Vagina (tissue), 2 donors: ENCODE data around the gene MYO3B.

Experiments used
- POLR2A ChIP-seq, 2 donors: fragments of 450-650 bp; IDR thresholded peaks; one replicate each; pipeline ENCODE4 v1.6.1; 2017; ENCODE audit warnings: antibody characterized with exemption in 2 of 2, mild to moderate bottlenecking in 2 of 2, moderate library complexity in 2 of 2
- POLR2AphosphoS5 ChIP-seq, 2 donors: sonication (generic); formaldehyde crosslinking; IDR thresholded peaks; one replicate each; pipeline ENCODE4 v1.9.0; 2017; ENCODE audit warnings: antibody characterized with exemption in 2 of 2, mild to moderate bottlenecking in 2 of 2, low read depth in 1 of 2; ENCODE audit not compliant: insufficient read depth in 1 of 2
- TF ChIP-seq, protein P1 (sequence below), 3 experiments: fragments of 450-650 bp in 2 of 3; fragments of 200-600 bp in 1 of 3; sonication (generic) in 1 of 3; IDR thresholded peaks; one replicate each; pipeline ENCODE4 v1.5.1; 2017 to 2019; ENCODE audit warnings: antibody characterized with exemption in 3 of 3, mild to moderate bottlenecking in 2 of 3, moderate library complexity in 2 of 3

DNA sequence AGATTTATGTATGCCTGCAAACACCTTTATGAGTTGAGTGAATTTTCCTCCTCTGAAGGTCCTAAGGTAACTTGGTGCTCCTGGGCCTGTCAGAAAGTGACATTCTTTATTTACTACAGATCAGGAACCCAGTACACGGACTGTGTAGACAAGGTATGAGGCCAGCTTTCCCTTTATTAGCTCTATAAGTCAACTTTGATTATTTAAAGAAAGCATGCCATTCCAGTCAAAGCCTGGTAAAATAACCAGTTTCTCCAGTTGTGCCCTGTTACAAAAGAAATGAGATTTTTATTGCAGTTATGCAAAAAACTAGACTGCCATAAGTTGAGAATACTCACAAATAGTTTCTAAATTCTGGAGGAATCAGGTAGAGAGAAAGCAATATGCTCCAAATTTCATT is 271.1 kb downstream of the MYO3B start:
- TF ChIP-seq POLR2A (IDR thresholded peaks at IDR 0.05) (no peak), POLR2AphosphoS5 (IDR thresholded peaks at IDR 0.05; ENCODE audit: insufficient read depth in 1 of 2, low read depth in 1 of 2) (no peak)
- TF ChIP-seq, protein P1, sequence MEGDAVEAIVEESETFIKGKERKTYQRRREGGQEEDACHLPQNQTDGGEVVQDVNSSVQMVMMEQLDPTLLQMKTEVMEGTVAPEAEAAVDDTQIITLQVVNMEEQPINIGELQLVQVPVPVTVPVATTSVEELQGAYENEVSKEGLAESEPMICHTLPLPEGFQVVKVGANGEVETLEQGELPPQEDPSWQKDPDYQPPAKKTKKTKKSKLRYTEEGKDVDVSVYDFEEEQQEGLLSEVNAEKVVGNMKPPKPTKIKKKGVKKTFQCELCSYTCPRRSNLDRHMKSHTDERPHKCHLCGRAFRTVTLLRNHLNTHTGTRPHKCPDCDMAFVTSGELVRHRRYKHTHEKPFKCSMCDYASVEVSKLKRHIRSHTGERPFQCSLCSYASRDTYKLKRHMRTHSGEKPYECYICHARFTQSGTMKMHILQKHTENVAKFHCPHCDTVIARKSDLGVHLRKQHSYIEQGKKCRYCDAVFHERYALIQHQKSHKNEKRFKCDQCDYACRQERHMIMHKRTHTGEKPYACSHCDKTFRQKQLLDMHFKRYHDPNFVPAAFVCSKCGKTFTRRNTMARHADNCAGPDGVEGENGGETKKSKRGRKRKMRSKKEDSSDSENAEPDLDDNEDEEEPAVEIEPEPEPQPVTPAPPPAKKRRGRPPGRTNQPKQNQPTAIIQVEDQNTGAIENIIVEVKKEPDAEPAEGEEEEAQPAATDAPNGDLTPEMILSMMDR (IDR thresholded peaks at IDR 0.05) = no peak
